Heart left ventricle (tissue), 13 donors: ENCODE measurements around the gene EIF5B.

Experiments used
- CTCF ChIP-seq, 12 donors: fragments of 200-600 bp; sonication (generic) in 4 of 12; IDR thresholded peaks; one replicate each; pipeline versions ENCODE4 v1.5.0 to v1.8.0; 2018 to 2022; ENCODE audit warnings: antibody characterized with exemption in 12 of 12, mild to moderate bottlenecking in 5 of 12
- POLR2A ChIP-seq, 2 donors: fragments of 450-650 bp; IDR thresholded peaks; one replicate each; pipeline ENCODE4 v1.6.1; 2017; ENCODE audit warnings: antibody characterized with exemption in 2 of 2, mild to moderate bottlenecking in 2 of 2, moderate library complexity in 2 of 2
- donor health status: ischemic (EF 13 %, LVEDD 7.1; RV severe dilation, severe dysfunction).
- donor health status: DM: no; HTN: yes; CAD: no.
- donor health status: DM: no; HTN: no; CAD: no.
- donor health status: ischemic (EF 25% LVEDD 6.9; RV normal size, moderate dysfunction).
- donor health status: ischemic (EF 25% LVEDD 5.7; RV mildly dilated, moderate dysfunction).
- donor health status: ischemic (EF 35%, LVEDD 5.7; RV mildly dilated, moderate dysfunction).
- donor health status: nonischemic (EF 11% LVEDD 7.7; RV severe dilation, severe dysfunction).
- donor health status: DM: yes; HTN: yes; CAD: no.
- donor health status: PGD.
- donor health status: ischemic (EF 29% LVEDD 5.4; RV normal size, mild dysfunction).
- donor health status: nonischemic (EF 23%, LVEDD 6.1; RV moderate dilation, normal function).

DNA sequence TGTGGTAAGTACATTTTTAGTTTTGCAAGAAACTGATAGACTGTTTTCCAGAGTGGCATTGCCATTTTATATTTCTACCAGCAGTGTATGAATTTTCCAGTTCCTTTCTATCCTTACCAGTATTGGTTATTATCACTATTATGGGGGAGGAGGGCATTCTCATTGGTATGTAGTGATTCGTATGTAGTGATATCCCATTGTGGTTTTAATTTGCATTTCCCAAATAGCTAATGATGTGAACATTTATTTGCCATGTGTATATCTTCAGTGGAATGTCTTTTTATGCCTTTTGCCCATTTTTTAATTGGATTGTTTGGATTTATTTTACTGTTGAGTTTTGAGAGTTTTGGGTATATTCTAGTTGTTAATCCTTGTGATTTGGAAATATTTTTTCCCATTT is 16.9 kb downstream of the EIF5B start:
- TF ChIP-seq CTCF (IDR thresholded peaks at IDR 0.05) = no peak
- TF ChIP-seq POLR2A (IDR thresholded peaks at IDR 0.05) = no peak
